Measurements from ENCODE around the gene PBX3.

PBX3 gene

DNA sequence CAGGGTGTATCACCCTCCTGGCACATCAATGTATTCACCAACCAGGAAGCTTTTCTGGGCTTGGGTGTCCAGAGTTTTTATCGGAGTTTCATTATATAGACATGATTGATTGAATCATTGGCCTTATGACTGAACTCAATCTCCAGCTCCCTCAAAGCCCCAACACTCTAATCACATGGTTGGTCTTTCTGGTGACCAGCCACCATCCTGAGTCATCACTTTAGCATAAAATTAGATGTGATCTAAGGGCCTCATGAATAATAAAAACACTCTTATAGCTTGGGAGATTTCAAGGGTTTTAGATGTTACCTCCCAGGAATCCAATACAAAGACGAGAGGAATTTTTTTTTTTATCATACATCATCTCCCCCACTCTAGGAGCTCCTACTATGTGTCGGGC, 7.7 kb upstream of the PBX3 start:
- Histone ChIP-seq H3K36me3 (ENCODE audit: control insufficient read depth, low read depth, low read length) (no peaks in the 10 kb centered on the region), H3K9me3 (ENCODE audit: control insufficient read depth, low read depth, low read length) (no peaks in the 10 kb centered on the region), H3K27ac (ENCODE audit: low read length) (no peak overlapping the region), H3K9ac (ENCODE audit: low read length) (no peak overlapping the region), H3K4me1 (ENCODE audit: control insufficient read depth, low read depth, low read length) (no peaks in the 10 kb centered on the region), H3K27me3 (ENCODE audit: control insufficient read depth, insufficient read depth, low read length) (peaks cover under 1% of the 10 kb centered on the region), H3K4me3 (ENCODE audit: low read length) (no peak overlapping the region)

DNA sequence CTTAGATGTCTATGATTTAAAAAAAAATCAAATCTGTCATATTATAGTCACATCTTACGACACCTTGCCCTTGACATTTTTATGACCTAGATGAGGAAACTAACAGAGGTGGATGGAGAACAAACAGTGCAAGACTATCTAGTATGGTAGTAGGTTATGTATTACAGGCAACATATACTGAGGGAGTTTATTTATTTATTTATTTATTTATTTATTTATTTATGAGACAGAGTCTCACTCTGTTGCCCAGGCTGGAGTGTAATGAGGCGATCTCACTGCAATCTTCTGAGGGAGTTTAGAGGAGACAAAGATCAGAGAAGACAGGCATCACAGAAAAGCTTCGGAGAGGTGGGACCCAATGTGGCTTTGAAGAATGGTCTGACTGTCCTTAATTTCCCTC, 4.5 kb upstream of the PBX3 start:
- Histone ChIP-seq H3K9ac (ENCODE audit: low read length) (no peak overlapping the region), H3K9me3 (ENCODE audit: control insufficient read depth, low read depth, low read length) (no peaks in the 10 kb centered on the region), H3K27ac (ENCODE audit: low read length) (no peak overlapping the region), H3K4me3 (ENCODE audit: low read length) (no peak overlapping the region), H3K36me3 (ENCODE audit: control insufficient read depth, low read depth, low read length) (no peaks in the 10 kb centered on the region), H3K4me1 (ENCODE audit: control insufficient read depth, low read depth, low read length) (peaks cover 8% of the 10 kb centered on the region), H3K27me3 (ENCODE audit: control insufficient read depth, insufficient read depth, low read length) (peaks cover 11% of the 10 kb centered on the region)

DNA sequence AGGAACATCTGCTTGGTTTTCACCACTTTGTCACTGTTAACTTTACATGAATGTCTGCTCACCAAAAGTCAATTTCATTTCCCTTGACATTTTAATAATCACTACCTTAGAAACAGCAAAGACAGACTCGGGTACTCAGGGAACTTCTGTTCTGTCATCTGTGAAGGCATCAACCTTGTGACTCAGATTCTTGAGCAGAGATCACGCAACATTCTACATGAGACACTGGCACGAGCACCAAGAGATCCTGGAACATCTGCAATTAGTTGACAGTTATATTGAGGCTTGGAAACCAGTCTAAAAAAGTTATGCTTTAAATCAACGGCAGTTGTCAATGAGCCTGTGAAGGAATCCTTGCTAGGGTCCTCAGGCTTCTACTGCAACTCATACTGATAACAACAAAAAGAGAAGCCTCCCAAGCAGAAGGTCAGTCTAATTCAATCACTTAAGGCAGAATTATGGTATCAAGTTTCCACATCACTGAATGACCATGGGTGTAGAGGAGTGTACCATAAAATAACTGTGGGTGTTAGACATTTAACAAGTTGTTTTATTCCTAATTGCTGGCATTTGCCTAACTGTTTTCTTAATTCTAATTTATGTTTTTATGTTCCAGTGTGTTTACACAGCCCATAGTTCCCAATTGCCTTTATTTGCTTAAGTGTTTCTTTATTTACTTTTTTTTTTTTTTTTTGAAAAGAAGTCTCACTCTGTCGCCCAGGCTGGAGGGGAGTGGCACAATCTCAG, 3.3 kb upstream of the PBX3 start:
- no peak overlapping the region for H3K9ac ChIP-seq (ENCODE audit: low read length)
- no peaks in the 10 kb centered on the region for H3K36me3 ChIP-seq (ENCODE audit: control insufficient read depth, low read depth, low read length)
- H3K9me3 ChIP-seq (ENCODE audit: control insufficient read depth, low read depth, low read length), result no peaks in the 10 kb centered on the region
- H3K27me3 ChIP-seq (ENCODE audit: control insufficient read depth, insufficient read depth, low read length), result peaks cover 11% of the 10 kb centered on the region
- no peak overlapping the region for H3K4me3 ChIP-seq (ENCODE audit: low read length)
- H3K4me1 ChIP-seq (ENCODE audit: control insufficient read depth, low read depth, low read length), result peaks cover 9% of the 10 kb centered on the region
- H3K27ac ChIP-seq (ENCODE audit: low read length), result no peak overlapping the region

DNA sequence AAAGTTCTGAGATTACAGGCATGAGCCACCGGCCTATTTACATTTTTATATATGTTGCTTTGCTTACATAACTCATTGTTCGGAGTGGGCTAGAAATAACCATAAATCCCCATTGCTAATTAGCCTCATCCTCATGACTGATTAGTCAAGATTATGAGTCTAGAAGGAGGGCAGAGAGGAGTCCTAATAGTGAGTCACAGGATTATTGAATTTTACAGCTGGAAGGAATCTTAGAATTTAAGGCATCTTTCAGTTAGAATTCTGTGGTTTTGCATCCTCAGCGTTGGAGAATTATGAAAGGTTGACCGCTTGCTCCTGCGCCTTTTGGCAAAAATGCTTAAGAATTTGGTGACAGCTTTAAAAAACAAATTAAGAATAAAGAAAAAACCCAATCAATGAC, 2.6 kb upstream of the PBX3 start:
- peaks cover 15% of the 10 kb centered on the region for H3K27me3 ChIP-seq (ENCODE audit: control insufficient read depth, insufficient read depth, low read length)
- H3K27ac ChIP-seq (ENCODE audit: low read length), result no peak overlapping the region
- no peaks in the 10 kb centered on the region for H3K9me3 ChIP-seq (ENCODE audit: control insufficient read depth, low read depth, low read length)
- H3K4me1 ChIP-seq (ENCODE audit: control insufficient read depth, low read depth, low read length), result peaks cover 17% of the 10 kb centered on the region
- no peak overlapping the region for H3K9ac ChIP-seq (ENCODE audit: low read length)
- no peak overlapping the region for H3K4me3 ChIP-seq (ENCODE audit: low read length)
- H3K36me3 ChIP-seq (ENCODE audit: control insufficient read depth, low read depth, low read length), result peaks cover 2% of the 10 kb centered on the region

- Histone ChIP-seq H3K27ac (ENCODE audit: low read length) (no peak overlapping the region), H3K9ac (ENCODE audit: low read length) (no peak overlapping the region), H3K36me3 (ENCODE audit: control insufficient read depth, low read depth, low read length) (peaks cover 6% of the 10 kb centered on the region), H3K4me1 (ENCODE audit: control insufficient read depth, low read depth, low read length) (peaks cover 21% of the 10 kb centered on the region), H3K4me3 (ENCODE audit: low read length) (no peak overlapping the region), H3K9me3 (ENCODE audit: control insufficient read depth, low read depth, low read length) (no peaks in the 10 kb centered on the region), H3K27me3 (ENCODE audit: control insufficient read depth, insufficient read depth, low read length) (peaks cover 15% of the 10 kb centered on the region)
Measured at GRCh38 chr9:125745018-125745417, 2.2 kb upstream of the PBX3 start.

GRCh38 chr9:125745682-125746016, 1.5 kb upstream of the PBX3 start:
- Histone ChIP-seq H3K9me3 (ENCODE audit: control insufficient read depth, low read depth, low read length) (no peaks in the 10 kb centered on the region), H3K9ac (ENCODE audit: low read length) (no peak overlapping the region), H3K27me3 (ENCODE audit: control insufficient read depth, insufficient read depth, low read length) (peaks cover 15% of the 10 kb centered on the region), H3K4me3 (ENCODE audit: low read length) (peak overlapping the region; percentile 35), H3K4me1 (ENCODE audit: control insufficient read depth, low read depth, low read length) (peaks cover 27% of the 10 kb centered on the region), H3K36me3 (ENCODE audit: control insufficient read depth, low read depth, low read length) (peaks cover 9% of the 10 kb centered on the region), H3K27ac (ENCODE audit: low read length) (no peak overlapping the region)

DNA sequence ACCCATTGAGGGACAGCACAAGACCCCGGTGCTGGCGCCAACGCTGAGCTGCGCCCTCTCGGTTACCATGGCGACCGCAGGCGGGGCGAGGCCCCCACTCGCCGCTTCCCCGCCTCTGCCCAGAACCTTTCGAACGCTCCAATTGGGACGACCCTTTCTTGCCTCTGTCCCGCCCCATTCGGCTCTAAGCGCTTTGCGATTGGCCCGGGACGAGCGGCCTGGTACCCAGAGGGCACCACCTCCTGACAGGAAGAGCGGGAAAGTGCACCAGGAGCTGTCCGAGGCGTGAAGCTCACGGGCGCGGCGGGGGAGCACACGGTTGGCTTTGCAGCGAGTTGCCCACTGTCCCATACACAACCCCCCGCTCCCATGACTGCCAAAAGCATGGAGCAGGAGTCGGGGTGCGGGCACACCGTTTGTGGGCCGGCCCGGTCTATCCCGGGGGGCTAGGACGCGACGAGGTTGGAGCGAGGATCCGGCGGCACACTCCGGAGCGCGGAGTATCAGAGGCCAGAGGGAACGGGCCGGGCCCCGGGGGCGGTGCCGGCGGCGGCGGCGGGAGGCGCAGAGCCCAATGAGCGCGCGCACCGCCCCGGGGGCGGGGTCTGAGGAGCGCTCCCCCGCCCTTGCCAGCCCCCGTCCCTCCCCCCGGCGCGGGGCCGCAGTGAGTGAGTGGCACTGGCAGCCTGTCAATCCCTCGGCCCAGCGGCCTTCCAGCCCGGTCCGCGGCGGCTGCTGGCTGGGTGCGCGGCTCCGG, 978 bp upstream of the PBX3 start:
- Histone ChIP-seq H3K4me1 (ENCODE audit: control insufficient read depth, low read depth, low read length) (peaks cover 31% of the 10 kb centered on the region), H3K4me3 (ENCODE audit: low read length) (peak overlapping the region; percentile 35), H3K36me3 (ENCODE audit: control insufficient read depth, low read depth, low read length) (peaks cover 11% of the 10 kb centered on the region), H3K27me3 (ENCODE audit: control insufficient read depth, insufficient read depth, low read length) (peaks cover 15% of the 10 kb centered on the region), H3K27ac (ENCODE audit: low read length) (no peak overlapping the region), H3K9ac (ENCODE audit: low read length) (no peak overlapping the region), H3K9me3 (ENCODE audit: control insufficient read depth, low read depth, low read length) (no peaks in the 10 kb centered on the region)

GRCh38 chr9:125746774-125747052, 460 bp upstream of the PBX3 start:
- Histone ChIP-seq H3K4me1 (ENCODE audit: control insufficient read depth, low read depth, low read length) (peaks cover 36% of the 10 kb centered on the region), H3K27me3 (ENCODE audit: control insufficient read depth, insufficient read depth, low read length) (peaks cover 15% of the 10 kb centered on the region)

GRCh38 chr9:125747765-125748445, 732 bp downstream of the PBX3 start:
- H3K36me3 ChIP-seq (ENCODE audit: control insufficient read depth, low read depth, low read length), result peaks cover 15% of the 10 kb centered on the region
- peak overlapping the region; percentile 62 for H3K9ac ChIP-seq (ENCODE audit: low read length)
- H3K9me3 ChIP-seq (ENCODE audit: control insufficient read depth, low read depth, low read length), result no peaks in the 10 kb centered on the region
- H3K4me1 ChIP-seq (ENCODE audit: control insufficient read depth, low read depth, low read length), result peaks cover 48% of the 10 kb centered on the region
- H3K4me3 ChIP-seq (ENCODE audit: low read length), result peak overlapping the region; percentile 93
- H3K27me3 ChIP-seq (ENCODE audit: control insufficient read depth, insufficient read depth, low read length), result peaks cover 15% of the 10 kb centered on the region
- H3K27ac ChIP-seq (ENCODE audit: low read length), result no peak overlapping the region

More at GRCh38 chr9:125746774-125747052, 460 bp upstream of the PBX3 start:
- Histone ChIP-seq H3K9me3 (ENCODE audit: control insufficient read depth, low read depth, low read length) (no peaks in the 10 kb centered on the region), H3K9ac (ENCODE audit: low read length) (no peak overlapping the region), H3K36me3 (ENCODE audit: control insufficient read depth, low read depth, low read length) (peaks cover 15% of the 10 kb centered on the region), H3K27ac (ENCODE audit: low read length) (no peak overlapping the region), H3K4me3 (ENCODE audit: low read length) (peak overlapping the region; percentile 35)

- Histone ChIP-seq H3K4me1 (ENCODE audit: control insufficient read depth, low read depth, low read length) (peaks cover 50% of the 10 kb centered on the region), H3K36me3 (ENCODE audit: control insufficient read depth, low read depth, low read length) (peaks cover 15% of the 10 kb centered on the region), H3K4me3 (ENCODE audit: low read length) (peak overlapping the region; percentile 93), H3K9ac (ENCODE audit: low read length) (peak overlapping the region; percentile 62), H3K9me3 (ENCODE audit: control insufficient read depth, low read depth, low read length) (no peaks in the 10 kb centered on the region), H3K27me3 (ENCODE audit: control insufficient read depth, insufficient read depth, low read length) (peaks cover 15% of the 10 kb centered on the region), H3K27ac (ENCODE audit: low read length) (no peak overlapping the region)
Measured at GRCh38 chr9:125748446-125749099, 1.4 kb downstream of the PBX3 start.

DNA sequence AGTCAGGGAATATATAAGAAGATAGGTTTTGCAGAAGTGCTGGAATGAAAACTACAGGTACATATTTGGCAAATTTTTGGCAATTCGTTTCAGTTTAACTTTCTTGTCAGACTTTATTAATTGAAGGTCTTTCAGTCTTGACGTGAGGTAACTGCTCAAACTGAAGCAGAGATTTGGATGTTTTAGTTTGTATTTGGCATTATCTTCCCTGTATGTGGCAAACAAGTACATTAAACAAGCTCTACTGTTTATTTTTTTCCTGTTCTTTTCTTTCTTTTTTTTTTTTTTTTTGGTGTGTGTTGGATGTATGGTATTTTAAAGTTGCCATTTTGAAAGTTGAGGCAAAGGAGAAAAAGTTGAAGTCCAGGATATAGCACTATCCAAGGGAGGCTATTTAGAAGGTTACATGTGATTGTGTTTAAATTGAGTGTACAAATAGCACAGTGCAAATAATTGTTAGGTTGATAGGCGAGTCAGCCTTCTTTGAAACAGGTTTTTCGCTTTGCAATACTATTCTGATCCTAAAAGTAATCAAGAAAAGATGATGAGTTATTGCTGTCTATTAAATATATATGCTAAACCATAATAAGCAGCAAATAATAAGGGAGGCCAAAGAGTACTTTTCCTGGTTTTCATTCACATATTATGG, 2.2 kb downstream of the PBX3 start:
- Histone ChIP-seq H3K9me3 (ENCODE audit: control insufficient read depth, low read depth, low read length) (no peaks in the 10 kb centered on the region), H3K4me3 (ENCODE audit: low read length) (peak overlapping the region; percentile 93), H3K36me3 (ENCODE audit: control insufficient read depth, low read depth, low read length) (peaks cover 15% of the 10 kb centered on the region), H3K27me3 (ENCODE audit: control insufficient read depth, insufficient read depth, low read length) (peaks cover 15% of the 10 kb centered on the region), H3K27ac (ENCODE audit: low read length) (no peak overlapping the region), H3K9ac (ENCODE audit: low read length) (peak overlapping the region; percentile 62), H3K4me1 (ENCODE audit: control insufficient read depth, low read depth, low read length) (peaks cover 58% of the 10 kb centered on the region)
